GM12878 (cell line): Measurements from ENCODE around the gene ELMOD3. TPM values are rescaled to one million over a fixed set of nuclear protein-coding genes. Genes with fewer than 3 reads are reported as not detected.

ENCODE experiments used
- ATAC-seq: fragments of 200-7000 bp; cut with Tn5 transposase; 3 replicates; pipeline ENCODE4 v1.9.1; 2020; ENCODE audit warnings: mild to moderate bottlenecking, moderate library complexity
- BruUV-seq: library from RNA; stranded (reverse); fragments of 400-500 nt; replicated peaks from 2 replicates; lab custom pipeline; 2021; lab: Mats Ljungman, UMichigan
- CTCF ChIA-PET: fragments of 300-600 bp; sonication (Branson Sonifier 250); formaldehyde crosslinking; extraction: SDS; loops from one replicate; lab custom pipeline; 2021; ENCODE audit warnings: inconsistent platforms; lab: Yijun Ruan, JAX
- POLR2A ChIA-PET: fragments of 350-600 bp; formaldehyde crosslinking; extraction: SDS; loops from one replicate; lab custom pipeline; 2021; ENCODE audit warnings: inconsistent platforms; lab: Charles Lee
- RAD21 ChIA-PET: fragments of 300-600 bp; sonication (Branson Sonifier 250); formaldehyde crosslinking; loops from one replicate; lab custom pipeline; 2023; ENCODE audit warnings: antibody characterized with exemption; ENCODE audit not compliant: unreplicated experiment; lab: Charles Lee
- SMC1A ChIA-PET: fragments of 300-600 bp; sonication (Branson Sonifier 250); formaldehyde crosslinking; loops from one replicate; lab custom pipeline; 2023; ENCODE audit not compliant: unreplicated experiment, uncharacterized antibody; lab: Charles Lee
- DNase-seq: peaks from one replicate; pipeline ENCODE4 v3.0.0-alpha.2; 2011; ENCODE audit warnings: low read depth, low spot score
- FAIRE-seq: peaks from 3 replicates; lab custom pipeline; 2011; peaks lifted over from hg19 to GRCh38; lab: Jason Lieb, UNC
- H2AFZ ChIP-seq: 2 replicates; pipeline ENCODE4 v1.6.0; 2011; ENCODE audit warnings: low read depth, low read length, control low read depth; ENCODE audit not compliant: control insufficient read depth
- H3K27ac ChIP-seq: 2 replicates; pipeline ENCODE4 v1.5.1; 2011; ENCODE audit warnings: control low read depth; ENCODE audit not compliant: control insufficient read depth, insufficient read depth
- H3K27me3 ChIP-seq, 2 experiments: replicated peaks in 1 of 2; 2 replicates each; pipeline versions ENCODE4 v1.6.0 to v1.6.1; 2011; ENCODE audit warnings: low read length in 1 of 2; ENCODE audit not compliant: control insufficient read depth in 2 of 2, insufficient read depth in 2 of 2
- H3K36me3 ChIP-seq, 2 experiments: 2 replicates each; pipeline ENCODE4 v1.5.1; 2011; ENCODE audit warnings: low read length in 1 of 2; ENCODE audit not compliant: control insufficient read depth in 2 of 2, insufficient read depth in 2 of 2
- H3K4me1 ChIP-seq: 2 replicates; pipeline ENCODE4 v1.6.1; 2011; ENCODE audit warnings: mild to moderate bottlenecking, low read length, moderate library complexity, mixed read lengths; ENCODE audit not compliant: control insufficient read depth, insufficient read depth
- H3K4me2 ChIP-seq: 2 replicates; pipeline ENCODE4 v1.6.0; 2011; ENCODE audit warnings: control low read depth; ENCODE audit not compliant: control insufficient read depth, insufficient read depth
- H3K4me3 ChIP-seq: fragments of 200-600 bp; sonication (generic); 2 replicates; pipeline ENCODE4 v1.5.1; 2016
- H3K79me2 ChIP-seq: 2 replicates; pipeline ENCODE4 v1.6.0; 2011; ENCODE audit warnings: low read length; ENCODE audit not compliant: control insufficient read depth, insufficient read depth
- H3K9ac ChIP-seq: 2 replicates; pipeline ENCODE4 v1.8.0; 2011; ENCODE audit warnings: low read length, control low read depth, mixed read lengths; ENCODE audit not compliant: control insufficient read depth, insufficient read depth
- H3K9me3 ChIP-seq: replicated peaks from 3 replicates; pipeline ENCODE4 v1.5.1; 2011; ENCODE audit warnings: mild to moderate bottlenecking, low read length; ENCODE audit not compliant: control insufficient read depth, insufficient read depth
- H4K20me1 ChIP-seq: 2 replicates; pipeline ENCODE4 v1.6.0; 2011; ENCODE audit not compliant: control insufficient read depth, insufficient read depth
- BCL11A ChIP-seq: IDR thresholded peaks from 2 replicates; pipeline ENCODE4 v1.6.1; 2011; ENCODE audit warnings: low read depth, low read length
- BHLHE40 ChIP-seq, 2 experiments: fragments of 450-650 bp in 1 of 2; IDR thresholded peaks; 2 replicates each; pipeline ENCODE4 v1.6.1; 2011 to 2017; ENCODE audit warnings: low read depth in 2 of 2, borderline replicate concordance in 1 of 2, improper control_type of control experiment in 1 of 2, low read length in 1 of 2, mild to moderate bottlenecking in 1 of 2
- IRF4 ChIP-seq: IDR thresholded peaks from 2 replicates; pipeline ENCODE4 v1.6.1; 2011; ENCODE audit warnings: low read depth, low read length
- JUND ChIP-seq: IDR thresholded peaks from 2 replicates; pipeline ENCODE4 v1.6.1; 2012; ENCODE audit warnings: low read depth, mild to moderate bottlenecking, low read length, improper control_type of control experiment, moderate library complexity
- MTA2 ChIP-seq: fragments of 450-650 bp; IDR thresholded peaks from 2 replicates; pipeline ENCODE4 v1.6.1; 2016; ENCODE audit warnings: low read depth, mild to moderate bottlenecking, moderate library complexity
- MXI1 ChIP-seq: fragments of 150-350 bp; IDR thresholded peaks from 2 replicates; pipeline ENCODE4 v1.6.1; 2011; ENCODE audit warnings: low read depth, mild to moderate bottlenecking, inconsistent platforms, low read length, improper control_type of control experiment
- NBN ChIP-seq: fragments of 450-650 bp; IDR thresholded peaks from 2 replicates; pipeline ENCODE4 v1.6.1; 2016
- RBBP5 ChIP-seq: fragments of 200-600 bp; sonication (generic); conservative IDR thresholded peaks from 2 replicates; pipeline ENCODE4 v1.6.1; 2016
- SP1 ChIP-seq: IDR thresholded peaks from one replicate; pipeline ENCODE4 v1.6.1; 2011; ENCODE audit warnings: low read depth, low read length
- SREBF1 ChIP-seq: IDR thresholded peaks from 2 replicates; pipeline ENCODE4 v1.6.1; 2012; ENCODE audit warnings: mild to moderate bottlenecking, low read length
- TCF7 ChIP-seq: IDR thresholded peaks from 2 replicates; pipeline ENCODE4 v1.6.1; 2014; ENCODE audit warnings: antibody characterized with exemption, borderline replicate concordance
- WRNIP1 ChIP-seq: IDR thresholded peaks from 2 replicates; pipeline ENCODE4 v1.6.1; 2011; ENCODE audit warnings: low read depth, low read length, improper control_type of control experiment, borderline replicate concordance
- WGBS: methylation state at CpG from one replicate; pipeline ENCODE4 v1.1.6; 2016; ENCODE audit warnings: low lambda C conversion rate; ENCODE audit not compliant: insufficient replicate concordance, insufficient coverage; ENCODE audit errors: missing lambda C conversion rate; 5-methylcytosine and 5-hydroxymethylcytosine counted together
- in situ Hi-C: fragments of 300-500 bp; cut with MboI; formaldehyde crosslinking; loops from 9 replicates; pipeline ENCODE4 v1.14.3; 2018; ENCODE audit warnings: mixed read lengths
- intact Hi-C: fragments of 100-400 bp; cut with micrococcal nuclease; formaldehyde crosslinking; loops from one replicate; pipeline ENCODE4 v1.14.2; 2022; ENCODE audit not compliant: unreplicated experiment
- polyA plus RNA-seq, 11 experiments: library from polyadenylated mRNA; depleted of rRNA in 4 of 11; unstranded in 6 of 11; stranded (reverse) in 5 of 11; fragments of >200 nt; fragmentation: Nextera tagmentation in 4 of 11; fragmentation: Illumina TruSeq in 1 of 11; extraction: Ambion mirVana in 4 of 11; extraction: Trizol in 1 of 11; gene quantifications; 1 replicate in 1 of 11; 2 replicates in 10 of 11; pipeline versions ENCODE4 v1.2.1 to v1.2.3, GENCODE V29; 2011 to 2016; ENCODE audit warnings: inconsistent platforms in 2 of 11, missing spikeins in 2 of 11, low read depth in 1 of 11
- total RNA-seq, 4 experiments: library from RNA; depleted of rRNA in 3 of 4; stranded (reverse); fragments of >200 nt in 3 of 4; fragmentation: Illumina TruSeq in 1 of 4; extraction: Trizol in 1 of 4; gene quantifications; 2 replicates each; pipeline versions ENCODE4 v1.2.1 to v1.2.3, GENCODE V29; 2013 to 2021
- TF ChIP-seq, protein P1 (sequence below): fragments of 450-650 bp; IDR thresholded peaks from 2 replicates; pipeline ENCODE4 v1.6.1; 2017; ENCODE audit warnings: mild to moderate bottlenecking
- TF ChIP-seq, protein P2 (sequence below): IDR thresholded peaks from 2 replicates; pipeline ENCODE4 v1.6.1; 2012; ENCODE audit warnings: mild to moderate bottlenecking, low read depth, low read length

Gene ELMOD3
- total and polyA plus RNA-seq, 10 of the 15 experiments (the other 5 are each of a cell fraction or from before 2014, with no cell fraction given) = 1.2 to 19.1 (median 12.5) TPM

DNA sequence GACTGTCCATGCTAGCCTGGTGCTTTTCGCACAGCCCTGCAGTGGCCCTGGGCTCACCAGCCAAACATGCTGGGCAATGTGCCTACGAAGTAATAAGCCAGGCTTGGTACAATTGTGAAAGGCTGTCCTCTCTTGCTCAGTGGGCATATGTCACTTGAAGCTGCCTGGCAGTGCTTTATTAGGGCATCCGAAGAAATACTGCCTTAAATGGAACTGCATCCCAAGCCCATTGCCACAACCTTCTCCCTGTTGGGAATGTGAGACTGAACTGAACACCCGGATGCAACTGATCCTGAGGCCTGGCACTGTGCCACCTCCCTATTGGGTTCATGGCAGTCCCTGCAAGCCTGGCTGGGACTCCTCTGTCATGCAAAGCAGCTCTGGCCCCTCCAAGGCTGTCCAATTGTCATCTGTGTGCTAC lies 39.7 kb downstream of the ELMOD3 start:
- no peak overlapping the region for H2AFZ ChIP-seq
- no peaks in the 10 kb centered on the region for H3K9me3 ChIP-seq
- H3K27me3 ChIP-seq = no peaks in the 10 kb centered on the region
- ChIA-PET RAD21 (interaction anchor here (3.4 to 7.7 kb wide), 2 partner anchors 25 to 157 kb away, joined by 30 to 60 read pairs; partner anchors contain the start of gene SH2D6), CTCF (interaction anchor here (0.5 to 7.0 kb wide), 3 partner anchors 26 to 156 kb away, joined by 3 to 104 read pairs (median 40); partner anchors contain the start of gene SH2D6), POLR2A (no interaction called here), SMC1A (interaction anchor here (3.5 kb wide), 1 partner anchor 14 kb away, joined by 11 read pairs; no protein-coding TSS in a partner anchor)
- no peak overlapping the region for H3K27ac ChIP-seq
- no peak overlapping the region for H3K9ac ChIP-seq
- intact Hi-C loops = no loop called here
- H3K4me1 ChIP-seq = peaks cover 16% of the 10 kb centered on the region
- H3K36me3 ChIP-seq = peaks cover 3 to 4% of the 10 kb centered on the region in 2 experiments; a peak in 3 of 4 replicates
- no peaks in the 10 kb centered on the region for H3K79me2 ChIP-seq
- H3K4me2 ChIP-seq = no peak overlapping the region
- BruUV-seq = no TSS peak
- H3K4me3 ChIP-seq = no peak overlapping the region
- no peak for TF ChIP-seq MTA2
- ATAC-seq = no peak
- no peak for DNase-seq
- WGBS = 92% methylated on average over 4 of the region's 4 CpGs
- FAIRE-seq = no peak
- H4K20me1 ChIP-seq = no peaks in the 10 kb centered on the region
- in situ Hi-C loops = no loop called here

DNA sequence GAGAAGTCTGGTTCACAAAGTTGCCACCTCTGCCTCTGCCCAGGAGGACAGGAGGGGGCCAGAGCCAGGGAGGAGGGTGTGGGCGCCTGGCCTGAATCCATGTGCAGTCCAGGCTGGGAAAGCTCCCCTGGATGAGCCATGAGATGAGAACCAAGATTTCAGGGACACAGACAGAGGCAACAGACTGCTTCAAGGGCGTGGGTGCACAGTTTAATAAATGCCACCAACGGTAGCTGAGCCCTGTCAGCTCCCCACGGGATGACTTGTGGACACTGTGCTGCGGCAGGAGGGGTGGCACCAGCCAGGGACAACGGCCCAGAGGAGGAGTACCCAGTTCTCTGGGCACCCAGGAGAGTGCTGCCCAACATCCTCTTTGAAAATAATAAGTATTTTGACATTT lies 40.4 kb downstream of the ELMOD3 start:
- CTCF ChIA-PET = no interaction called here
- Histone ChIP-seq H3K27ac (no peak overlapping the region), H3K4me3 (no peak overlapping the region), H3K4me2 (no peak overlapping the region), H3K4me1 (peaks cover 16% of the 10 kb centered on the region), H3K79me2 (no peaks in the 10 kb centered on the region), H3K27me3 (no peaks in the 10 kb centered on the region), H4K20me1 (no peaks in the 10 kb centered on the region), H2AFZ (no peak overlapping the region), H3K36me3 (peaks cover 3 to 4% of the 10 kb centered on the region in 2 experiments; a peak in 3 of 4 replicates), H3K9ac (no peak overlapping the region), H3K9me3 (no peaks in the 10 kb centered on the region)
- in situ Hi-C loops = no loop called here
- SMC1A ChIA-PET = no interaction called here
- RAD21 ChIA-PET = interaction anchor here (7.7 kb wide), 1 partner anchor 156 kb away, joined by 60 read pairs; no protein-coding TSS in a partner anchor
- DNase-seq (no peak), FAIRE-seq (no peak), ATAC-seq (no peak)
- BruUV-seq = no TSS peak
- POLR2A ChIA-PET = no interaction called here
- intact Hi-C loops = no loop called here
- TF ChIP-seq, protein P1, sequence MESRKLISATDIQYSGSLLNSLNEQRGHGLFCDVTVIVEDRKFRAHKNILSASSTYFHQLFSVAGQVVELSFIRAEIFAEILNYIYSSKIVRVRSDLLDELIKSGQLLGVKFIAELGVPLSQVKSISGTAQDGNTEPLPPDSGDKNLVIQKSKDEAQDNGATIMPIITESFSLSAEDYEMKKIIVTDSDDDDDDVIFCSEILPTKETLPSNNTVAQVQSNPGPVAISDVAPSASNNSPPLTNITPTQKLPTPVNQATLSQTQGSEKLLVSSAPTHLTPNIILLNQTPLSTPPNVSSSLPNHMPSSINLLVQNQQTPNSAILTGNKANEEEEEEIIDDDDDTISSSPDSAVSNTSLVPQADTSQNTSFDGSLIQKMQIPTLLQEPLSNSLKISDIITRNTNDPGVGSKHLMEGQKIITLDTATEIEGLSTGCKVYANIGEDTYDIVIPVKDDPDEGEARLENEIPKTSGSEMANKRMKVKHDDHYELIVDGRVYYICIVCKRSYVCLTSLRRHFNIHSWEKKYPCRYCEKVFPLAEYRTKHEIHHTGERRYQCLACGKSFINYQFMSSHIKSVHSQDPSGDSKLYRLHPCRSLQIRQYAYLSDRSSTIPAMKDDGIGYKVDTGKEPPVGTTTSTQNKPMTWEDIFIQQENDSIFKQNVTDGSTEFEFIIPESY = no peak
- TF ChIP-seq SREBF1 = no peak
- no peak for TF ChIP-seq BCL11A
- no peak for TF ChIP-seq BHLHE40 (IDR thresholded peaks at IDR 0.05; ENCODE audit: borderline replicate concordance in 1 of 2, low read depth in 2 of 2, low read length in 1 of 2)
- TF ChIP-seq IRF4 = no peak
- TF ChIP-seq SP1 = no peak
- TF ChIP-seq NBN = no peak
- TF ChIP-seq JUND = no peak
- no peak for TF ChIP-seq MXI1
- no peak for TF ChIP-seq RBBP5
- TF ChIP-seq, protein P2, sequence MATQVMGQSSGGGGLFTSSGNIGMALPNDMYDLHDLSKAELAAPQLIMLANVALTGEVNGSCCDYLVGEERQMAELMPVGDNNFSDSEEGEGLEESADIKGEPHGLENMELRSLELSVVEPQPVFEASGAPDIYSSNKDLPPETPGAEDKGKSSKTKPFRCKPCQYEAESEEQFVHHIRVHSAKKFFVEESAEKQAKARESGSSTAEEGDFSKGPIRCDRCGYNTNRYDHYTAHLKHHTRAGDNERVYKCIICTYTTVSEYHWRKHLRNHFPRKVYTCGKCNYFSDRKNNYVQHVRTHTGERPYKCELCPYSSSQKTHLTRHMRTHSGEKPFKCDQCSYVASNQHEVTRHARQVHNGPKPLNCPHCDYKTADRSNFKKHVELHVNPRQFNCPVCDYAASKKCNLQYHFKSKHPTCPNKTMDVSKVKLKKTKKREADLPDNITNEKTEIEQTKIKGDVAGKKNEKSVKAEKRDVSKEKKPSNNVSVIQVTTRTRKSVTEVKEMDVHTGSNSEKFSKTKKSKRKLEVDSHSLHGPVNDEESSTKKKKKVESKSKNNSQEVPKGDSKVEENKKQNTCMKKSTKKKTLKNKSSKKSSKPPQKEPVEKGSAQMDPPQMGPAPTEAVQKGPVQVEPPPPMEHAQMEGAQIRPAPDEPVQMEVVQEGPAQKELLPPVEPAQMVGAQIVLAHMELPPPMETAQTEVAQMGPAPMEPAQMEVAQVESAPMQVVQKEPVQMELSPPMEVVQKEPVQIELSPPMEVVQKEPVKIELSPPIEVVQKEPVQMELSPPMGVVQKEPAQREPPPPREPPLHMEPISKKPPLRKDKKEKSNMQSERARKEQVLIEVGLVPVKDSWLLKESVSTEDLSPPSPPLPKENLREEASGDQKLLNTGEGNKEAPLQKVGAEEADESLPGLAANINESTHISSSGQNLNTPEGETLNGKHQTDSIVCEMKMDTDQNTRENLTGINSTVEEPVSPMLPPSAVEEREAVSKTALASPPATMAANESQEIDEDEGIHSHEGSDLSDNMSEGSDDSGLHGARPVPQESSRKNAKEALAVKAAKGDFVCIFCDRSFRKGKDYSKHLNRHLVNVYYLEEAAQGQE = no peak
- no peak for TF ChIP-seq TCF7
- no peak for TF ChIP-seq WRNIP1
- 62% methylated on average over 6 of the region's 6 CpGs for WGBS
